GM13977 (cell line): Measurements from ENCODE around the gene PPP5C.

Source experiments
- DNase-seq: peaks from one replicate; pipeline ENCODE4 v3.0.0; 2012; ENCODE audit warnings: low spot score
- CTCF ChIP-seq: IDR thresholded peaks from 2 replicates; pipeline ENCODE4 v1.5.1; 2012; ENCODE audit warnings: mild to moderate bottlenecking, control low read depth; ENCODE audit not compliant: insufficient read depth; ENCODE audit errors: extremely low read depth, missing control alignments
- in situ Hi-C: fragments of 300-500 bp; cut with MboI; formaldehyde crosslinking; loops from one replicate; pipeline ENCODE4 v1.12.0; 2022; ENCODE audit warnings: low sequenced_read_pairs, low pct_unique_long_range_greater_than_20kb, mixed read lengths, inconsistent platforms; ENCODE audit not compliant: unreplicated experiment

The PPP5C gene

GRCh38 chr19:46376241-46377153 lies 29.6 kb downstream of the PPP5C start:
- no peak for TF ChIP-seq CTCF
- in situ Hi-C loops = no loop called here
- no peak for DNase-seq

DNA sequence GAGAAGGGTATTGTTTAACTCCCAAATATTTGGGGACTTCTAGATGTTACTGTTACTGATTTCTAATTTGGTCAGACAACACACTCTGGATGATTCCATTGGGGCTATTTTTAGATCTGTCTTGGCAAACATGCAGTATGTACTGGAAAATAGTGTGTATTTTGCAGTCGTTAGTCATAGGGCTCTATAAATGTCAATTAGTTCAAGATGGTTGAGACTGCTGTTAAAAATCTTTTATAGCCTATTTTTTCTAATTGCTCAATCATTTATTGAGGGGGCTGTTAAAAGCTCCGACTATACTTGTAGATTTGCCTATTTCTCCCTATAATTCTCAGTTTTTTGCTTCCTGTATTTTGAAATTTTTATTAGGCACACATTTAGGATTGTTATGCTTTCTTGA lies 31.4 kb downstream of the PPP5C start:
- DNase-seq = no peak
- in situ Hi-C loops = no loop called here
- no peak for TF ChIP-seq CTCF

GRCh38 chr19:46380690-46381089 lies 33.8 kb downstream of the PPP5C start:
- TF ChIP-seq CTCF = no peak

DNA sequence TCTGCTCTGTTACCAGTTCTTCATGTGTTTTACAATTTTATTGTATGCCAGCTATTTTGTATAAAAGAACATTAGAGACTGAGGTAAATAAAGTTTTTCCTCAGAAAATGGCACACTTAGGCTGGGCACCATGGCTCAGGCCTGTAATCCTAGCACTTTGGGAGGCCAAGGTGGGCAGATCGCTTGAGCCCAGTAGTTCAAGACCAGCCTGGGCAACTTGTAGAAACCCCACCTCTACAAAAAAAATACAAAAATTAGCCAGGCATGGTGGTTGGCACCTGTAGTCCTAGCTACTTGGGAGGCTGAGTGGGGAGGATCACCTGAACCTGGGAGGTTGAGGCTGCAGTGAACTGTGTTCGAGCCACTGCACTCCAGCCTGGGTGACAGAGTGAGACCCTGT lies 34.5 kb downstream of the PPP5C start:
- TF ChIP-seq CTCF = no peak
- no peak for DNase-seq
- in situ Hi-C loops = no loop called here

More at GRCh38 chr19:46380690-46381089, 33.8 kb downstream of the PPP5C start:
- no peak for DNase-seq
- in situ Hi-C loops = no loop called here

DNA sequence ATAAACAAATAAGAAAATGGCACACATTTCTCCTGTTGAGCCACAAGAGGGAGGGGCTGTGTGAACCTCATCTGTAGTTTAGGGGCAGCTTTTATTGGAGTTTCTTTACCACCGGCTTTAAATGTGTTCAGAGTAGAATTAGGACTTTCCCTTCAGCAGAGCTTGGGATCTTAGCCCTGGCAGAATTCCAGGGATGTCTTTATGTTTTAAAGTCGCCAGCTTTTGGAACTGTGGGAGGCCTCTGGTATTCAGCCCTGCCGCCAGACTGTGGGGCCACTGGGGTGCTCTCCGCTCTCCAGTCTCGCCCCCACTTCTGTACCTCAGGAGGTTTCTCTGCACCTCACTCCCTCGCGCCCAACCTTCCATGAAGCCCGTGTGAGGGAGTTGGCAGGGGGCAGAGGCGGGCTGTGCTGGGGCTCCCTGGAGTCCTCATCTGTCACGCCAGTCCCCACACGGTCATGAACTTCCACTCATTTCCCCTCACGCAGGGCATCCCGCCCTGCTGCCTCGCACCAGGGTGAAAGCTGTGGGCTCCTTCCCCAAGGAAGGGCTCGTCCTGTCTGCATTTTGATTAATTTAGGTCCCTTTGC lies 35.0 kb downstream of the PPP5C start:
- no peak for DNase-seq
- in situ Hi-C loops = no loop called here
- no peak for TF ChIP-seq CTCF

DNA sequence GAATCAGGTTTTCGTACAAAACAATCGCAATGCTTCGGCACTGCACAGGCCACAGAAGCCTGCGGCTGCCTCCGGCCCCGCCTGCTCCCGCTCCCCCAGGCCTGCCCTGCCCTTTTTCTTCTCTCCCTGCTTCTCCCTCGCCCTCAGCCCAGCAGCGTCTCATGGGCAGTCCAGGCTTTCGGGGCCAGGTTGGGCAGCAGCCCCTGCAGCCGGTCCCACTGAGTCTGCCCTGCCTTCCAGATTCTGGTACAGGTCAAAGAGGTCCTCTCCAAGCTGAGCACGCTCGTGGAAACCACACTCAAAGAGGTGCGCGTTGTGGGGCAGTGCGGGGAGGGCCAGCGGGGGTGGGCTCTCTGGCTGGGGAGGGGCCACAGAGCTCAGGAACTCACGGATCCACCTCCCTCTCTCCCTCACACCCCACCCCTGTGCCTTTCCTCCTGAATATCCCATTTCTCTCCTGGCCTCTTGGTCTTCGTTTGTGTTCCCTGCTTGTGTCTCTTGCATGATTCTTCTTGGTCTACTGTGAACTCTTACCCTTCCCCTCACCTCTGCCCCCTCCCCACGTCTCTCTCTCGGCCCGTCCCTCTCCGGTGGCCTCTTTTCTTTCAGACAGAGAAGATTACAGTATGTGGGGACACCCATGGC lies 36.4 kb downstream of the PPP5C start:
- in situ Hi-C loops = no loop called here
- no peak for TF ChIP-seq CTCF
- no peak for DNase-seq
